Measurements from ENCODE around the gene COL4A2. TPM values are rescaled to one million over a fixed set of nuclear protein-coding genes. Genes with fewer than 3 reads are reported as not detected.

Gene COL4A2
- total and polyA plus RNA-seq, 2 donors (not counting 1 experiment from before 2014, with no cell fraction given), result 0.17 TPM; not detected in 1

DNA sequence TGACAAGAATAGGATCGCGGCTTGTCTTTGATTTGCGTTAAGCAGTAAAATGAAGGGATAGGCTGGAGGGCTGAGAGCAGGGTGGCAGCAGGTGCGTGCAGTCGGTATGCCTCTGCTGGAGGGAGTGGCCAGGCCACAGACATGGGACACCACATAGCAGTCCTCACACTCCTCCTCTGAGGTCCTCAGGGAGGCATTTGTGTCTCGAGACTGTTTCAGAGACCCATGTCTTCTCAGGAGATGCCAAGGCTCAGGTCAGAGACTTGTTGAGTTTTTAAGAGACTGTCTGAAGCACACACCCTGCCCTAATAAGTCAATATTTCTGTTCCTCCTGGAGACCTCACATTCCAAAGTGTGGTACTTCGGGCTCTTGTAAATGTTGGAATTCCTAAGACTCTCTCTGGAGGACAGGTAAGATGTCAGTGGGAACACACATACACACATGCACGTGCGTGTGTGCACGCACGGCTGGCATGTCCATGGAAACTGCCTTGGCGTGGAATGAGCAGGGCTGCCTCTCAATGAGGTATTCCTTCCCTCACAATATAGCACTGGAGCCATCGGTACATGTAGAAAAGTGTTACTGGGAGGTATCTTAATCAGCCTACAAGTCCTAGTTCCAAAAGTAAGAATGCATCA lies 46.4 kb downstream of the COL4A2 start:
- 86% methylated on average over 2 of the region's 13 CpGs for WGBS (ENCODE audit: insufficient coverage)
- Histone ChIP-seq H3K4me2 (replicated peaks; ENCODE audit: low read depth, low read length, poor library complexity, severe bottlenecking) (no peak overlapping the region), H4K20me1 (ENCODE audit: control insufficient read depth, insufficient read depth, low read length, poor library complexity, severe bottlenecking) (no peaks in the 10 kb centered on the region), H2AFZ (ENCODE audit: insufficient read depth, low read depth, low read length, poor library complexity, severe bottlenecking) (no peak overlapping the region), H3K9ac (ENCODE audit: low read length) (no peak overlapping the region), H3K4me3 (ENCODE audit: control extremely low read depth in 1 of 5, extremely low read depth in 1 of 5, insufficient read depth in 1 of 5, low read depth in 2 of 5, low read length in 4 of 5) (no peak overlapping the region), H3K27ac (ENCODE audit: low read length in 2 of 2) (no peak overlapping the region), H3K79me2 (ENCODE audit: control insufficient read depth, insufficient read depth, low read length) (no peaks in the 10 kb centered on the region), H3K4me1 (ENCODE audit: control insufficient read depth in 2 of 2, insufficient read depth in 2 of 2, low read length in 2 of 2) (no peaks in the 10 kb centered on the region), H3K9me3 (ENCODE audit: control extremely low read depth in 1 of 3, control insufficient read depth in 2 of 3, insufficient read depth in 1 of 3, low read length in 2 of 3) (peaks cover 0 to 3% (median 0%) of the 10 kb centered on the region in 3 donors), H3K36me3 (replicated peaks in 1 of 2; ENCODE audit: control extremely low read depth in 1 of 2, control insufficient read depth in 1 of 2, extremely low read depth in 1 of 2, insufficient read depth in 2 of 2, low read length in 1 of 2) (no peaks in the 10 kb centered on the region), H3K27me3 (replicated peaks in 1 of 4; ENCODE audit: control extremely low read depth in 1 of 4, control insufficient read depth in 3 of 4, insufficient read depth in 4 of 4, low read length in 3 of 4) (peaks cover 0 to 3% (median 0%) of the 10 kb centered on the region in 4 experiments)
- CTCF ChIA-PET, result no interaction called here
- intact Hi-C loops (cut with micrococcal nuclease), result no loop called here
- Mint-ChIP-seq H3K4me3 (no peak overlapping the region), H3K9me3 (ENCODE audit: insufficient read depth) (no peaks in the 10 kb centered on the region), H3K27me3 (peaks cover 14% of the 10 kb centered on the region), H3K27ac (no peak overlapping the region), H3K4me1 (no peaks in the 10 kb centered on the region)
- no peak for ATAC-seq (ENCODE audit: low read depth)
- TF ChIP-seq EZH2 (IDR thresholded peaks at IDR 0.05; ENCODE audit: borderline replicate concordance, insufficient read depth, low read depth, low read length, poor library complexity, severe bottlenecking), result no peak
- TF ChIP-seq, protein P1, sequence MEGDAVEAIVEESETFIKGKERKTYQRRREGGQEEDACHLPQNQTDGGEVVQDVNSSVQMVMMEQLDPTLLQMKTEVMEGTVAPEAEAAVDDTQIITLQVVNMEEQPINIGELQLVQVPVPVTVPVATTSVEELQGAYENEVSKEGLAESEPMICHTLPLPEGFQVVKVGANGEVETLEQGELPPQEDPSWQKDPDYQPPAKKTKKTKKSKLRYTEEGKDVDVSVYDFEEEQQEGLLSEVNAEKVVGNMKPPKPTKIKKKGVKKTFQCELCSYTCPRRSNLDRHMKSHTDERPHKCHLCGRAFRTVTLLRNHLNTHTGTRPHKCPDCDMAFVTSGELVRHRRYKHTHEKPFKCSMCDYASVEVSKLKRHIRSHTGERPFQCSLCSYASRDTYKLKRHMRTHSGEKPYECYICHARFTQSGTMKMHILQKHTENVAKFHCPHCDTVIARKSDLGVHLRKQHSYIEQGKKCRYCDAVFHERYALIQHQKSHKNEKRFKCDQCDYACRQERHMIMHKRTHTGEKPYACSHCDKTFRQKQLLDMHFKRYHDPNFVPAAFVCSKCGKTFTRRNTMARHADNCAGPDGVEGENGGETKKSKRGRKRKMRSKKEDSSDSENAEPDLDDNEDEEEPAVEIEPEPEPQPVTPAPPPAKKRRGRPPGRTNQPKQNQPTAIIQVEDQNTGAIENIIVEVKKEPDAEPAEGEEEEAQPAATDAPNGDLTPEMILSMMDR (IDR thresholded peaks at IDR 0.05), result no peak
- no peak for DNase-seq
- POLR2A ChIA-PET, result no interaction called here

DNA sequence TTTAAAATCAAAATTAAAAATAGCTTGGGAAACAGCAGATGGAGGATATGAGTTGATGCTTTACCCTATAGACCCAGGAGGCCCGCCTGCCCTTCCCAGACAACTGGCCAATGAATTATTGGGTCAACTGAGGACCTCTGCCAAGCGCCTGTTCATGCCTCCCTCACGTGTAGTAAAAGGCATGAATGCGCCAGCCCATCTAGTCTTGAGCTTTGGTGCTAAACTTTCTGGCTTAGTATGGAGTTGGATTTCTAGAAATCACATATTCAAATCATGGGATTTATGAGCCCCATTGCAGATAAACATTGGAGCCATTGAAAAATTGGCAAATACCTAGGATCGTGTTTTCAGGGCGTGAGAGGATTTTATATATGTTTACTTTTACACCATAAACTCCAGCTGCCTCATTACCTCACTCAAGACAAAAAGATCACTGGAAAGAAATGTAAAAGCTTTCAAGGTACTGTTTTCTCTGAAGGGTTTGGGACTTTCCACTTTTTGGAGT lies 47.1 kb downstream of the COL4A2 start:
- ATAC-seq (ENCODE audit: low read depth) (no peak), DNase-seq (no peak)
- CTCF ChIA-PET, result no interaction called here
- Histone ChIP-seq H3K4me1 (ENCODE audit: control insufficient read depth in 2 of 2, insufficient read depth in 2 of 2, low read length in 2 of 2) (no peaks in the 10 kb centered on the region), H3K79me2 (ENCODE audit: control insufficient read depth, insufficient read depth, low read length) (no peaks in the 10 kb centered on the region), H4K20me1 (ENCODE audit: control insufficient read depth, insufficient read depth, low read length, poor library complexity, severe bottlenecking) (no peaks in the 10 kb centered on the region), H2AFZ (ENCODE audit: insufficient read depth, low read depth, low read length, poor library complexity, severe bottlenecking) (no peak overlapping the region), H3K4me3 (ENCODE audit: control extremely low read depth in 1 of 5, extremely low read depth in 1 of 5, insufficient read depth in 1 of 5, low read depth in 2 of 5, low read length in 4 of 5) (no peak overlapping the region), H3K27ac (ENCODE audit: low read length in 2 of 2) (no peak overlapping the region), H3K9ac (ENCODE audit: low read length) (no peak overlapping the region), H3K27me3 (replicated peaks in 1 of 4; ENCODE audit: control extremely low read depth in 1 of 4, control insufficient read depth in 3 of 4, insufficient read depth in 4 of 4, low read length in 3 of 4) (peaks cover 0 to 3% (median 0%) of the 10 kb centered on the region in 4 experiments), H3K9me3 (ENCODE audit: control extremely low read depth in 1 of 3, control insufficient read depth in 2 of 3, insufficient read depth in 1 of 3, low read length in 2 of 3) (peaks cover 0 to 3% (median 0%) of the 10 kb centered on the region in 3 donors), H3K36me3 (replicated peaks in 1 of 2; ENCODE audit: control extremely low read depth in 1 of 2, control insufficient read depth in 1 of 2, extremely low read depth in 1 of 2, insufficient read depth in 2 of 2, low read length in 1 of 2) (no peaks in the 10 kb centered on the region), H3K4me2 (replicated peaks; ENCODE audit: low read depth, low read length, poor library complexity, severe bottlenecking) (no peak overlapping the region)
- Mint-ChIP-seq H3K4me1 (no peaks in the 10 kb centered on the region), H3K4me3 (no peak overlapping the region), H3K27ac (no peak overlapping the region), H3K9me3 (ENCODE audit: insufficient read depth) (no peaks in the 10 kb centered on the region), H3K27me3 (peaks cover 10% of the 10 kb centered on the region)
- TF ChIP-seq, protein P1 (IDR thresholded peaks at IDR 0.05), result no peak
- no peak for TF ChIP-seq EZH2 (IDR thresholded peaks at IDR 0.05; ENCODE audit: borderline replicate concordance, insufficient read depth, low read depth, low read length, poor library complexity, severe bottlenecking)
- WGBS (ENCODE audit: insufficient coverage), result 92% methylated on average over 3 of the region's 6 CpGs
- intact Hi-C loops (cut with micrococcal nuclease), result no loop called here
- POLR2A ChIA-PET, result no interaction called here

Data from B cell (primary cell).